Measurements from ENCODE around the gene RNLS.
"Not testable (repeated sequence)": the region's sequence is repeated elsewhere in the genome, so short reads cannot be mapped to it uniquely, and the experiment has no call there.

The RNLS gene

DNA sequence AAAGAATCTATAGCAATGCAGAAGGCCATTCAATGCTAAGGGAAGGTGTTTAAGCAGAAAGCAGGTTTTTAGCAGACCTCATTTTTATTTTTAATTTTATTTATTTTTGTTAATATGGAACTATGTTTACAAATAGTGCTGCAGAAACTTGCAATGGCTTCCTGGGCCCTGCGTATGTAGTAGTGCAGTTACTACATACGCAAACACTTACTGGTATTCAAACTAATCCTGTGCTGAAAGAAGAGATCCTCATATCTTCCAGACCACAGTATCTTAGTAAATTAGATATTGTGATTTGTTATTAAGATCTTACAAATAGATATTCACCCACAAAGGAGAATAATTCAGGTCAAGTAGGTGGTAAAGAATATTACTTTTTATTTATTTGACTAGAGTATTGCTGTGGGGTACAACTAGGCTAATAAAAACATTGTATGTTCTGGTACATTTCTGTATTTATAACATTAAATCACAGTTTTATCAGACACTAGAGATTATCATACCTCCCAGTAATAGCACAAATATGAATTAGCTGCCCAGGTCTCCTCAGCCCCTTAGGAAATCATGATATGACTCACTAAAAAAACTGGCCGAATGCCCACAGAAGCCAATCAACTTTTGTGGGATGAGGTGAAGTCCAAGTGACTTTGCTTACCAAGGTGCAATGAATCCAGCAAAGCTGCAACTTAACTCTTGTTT, 57.6 kb downstream of the RNLS start:
- DNase-seq (ENCODE audit: extremely low read depth in 1 of 2, low read depth in 1 of 2): no peak

DNA sequence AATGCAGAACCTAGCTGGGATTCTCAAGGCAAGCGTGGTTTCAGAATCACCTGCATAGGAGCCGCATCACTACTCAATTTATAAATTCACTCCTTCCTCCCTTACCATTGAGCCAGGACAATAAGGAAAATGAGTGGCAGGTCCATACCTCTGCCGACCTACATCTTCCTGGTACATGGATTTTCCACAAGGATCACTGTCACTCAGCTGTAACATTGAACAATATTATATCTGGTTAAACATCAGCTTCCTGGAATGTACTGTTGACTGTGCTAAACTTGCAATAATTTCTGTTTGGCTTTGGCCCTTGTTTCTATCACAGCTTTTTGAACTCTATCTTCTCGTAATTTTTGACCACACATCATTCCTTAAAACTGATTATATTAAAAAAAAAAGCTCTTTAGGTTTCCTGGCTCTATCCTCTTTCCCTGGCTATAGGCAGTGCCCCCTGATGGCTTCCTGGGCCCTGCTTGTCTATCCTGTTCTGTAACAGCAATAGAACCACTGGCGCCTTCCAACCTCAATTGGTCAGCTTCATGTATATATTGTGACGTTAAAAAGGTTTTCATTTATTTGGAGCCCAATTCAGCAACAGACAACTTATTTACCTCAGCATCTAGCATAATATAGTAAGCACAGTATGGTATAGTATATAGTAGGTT, 59.2 kb downstream of the RNLS start:
- no peak for DNase-seq (ENCODE audit: extremely low read depth in 1 of 2, low read depth in 1 of 2)

DNA sequence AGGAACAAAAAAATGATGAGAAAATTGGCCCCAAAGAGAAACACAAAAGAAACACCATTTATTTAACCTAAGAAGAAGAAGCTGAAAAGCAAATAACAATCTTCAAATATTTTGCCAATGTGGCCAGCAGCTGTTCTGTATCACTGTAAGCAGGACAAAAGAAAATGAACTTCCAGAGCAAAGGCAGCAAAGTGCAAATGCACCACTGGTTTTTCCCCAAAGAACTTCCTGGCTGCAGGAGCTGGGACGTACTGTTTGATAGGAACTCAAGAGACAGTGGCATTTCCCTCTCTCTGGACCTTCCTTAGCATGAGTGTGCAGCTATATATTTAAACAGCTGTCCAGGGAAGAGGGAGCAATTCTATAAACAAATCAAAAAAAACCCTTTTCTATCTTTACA, 60.4 kb downstream of the RNLS start:
- no peak for DNase-seq (ENCODE audit: extremely low read depth in 1 of 2, low read depth in 1 of 2)

DNA sequence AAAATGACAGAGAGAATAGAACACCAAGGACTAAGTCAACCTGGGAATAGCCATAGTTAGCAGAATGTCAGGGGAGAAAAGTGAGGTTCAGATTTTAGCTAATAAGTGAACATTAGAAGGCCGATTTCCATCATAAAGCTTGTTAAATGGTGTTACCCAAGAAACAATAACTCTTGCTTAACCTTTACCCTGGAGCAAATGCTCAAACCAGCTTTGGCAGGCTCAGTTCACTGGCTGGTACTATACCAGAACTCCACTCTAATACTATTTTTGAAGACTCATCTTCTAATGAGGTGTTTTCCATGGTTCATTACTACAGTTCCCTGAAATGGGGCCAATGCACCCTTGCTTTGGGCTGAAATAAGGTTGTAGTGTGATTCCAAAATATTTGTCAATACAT, 61.3 kb downstream of the RNLS start:
- DNase-seq (ENCODE audit: extremely low read depth in 1 of 2, low read depth in 1 of 2): no peak

DNA sequence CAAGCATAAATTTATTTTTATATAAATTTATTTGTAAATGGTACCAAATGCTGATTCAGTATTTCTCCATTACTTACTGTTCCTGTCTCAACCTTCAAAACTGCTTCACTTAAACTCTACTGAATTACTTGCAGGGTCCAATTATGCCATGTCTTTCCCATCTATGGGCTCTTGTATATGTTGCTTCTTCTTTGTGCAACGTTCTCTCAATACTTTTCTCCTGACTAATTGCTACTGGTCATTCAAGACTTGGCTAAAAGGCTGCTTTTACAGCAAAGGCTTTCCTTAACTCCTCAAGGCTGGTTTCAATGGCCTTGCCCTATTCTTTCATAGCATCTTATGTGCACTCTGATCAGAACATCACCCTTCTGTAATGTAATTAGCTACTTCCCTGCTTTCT, 67.9 kb downstream of the RNLS start:
- no peak for DNase-seq (ENCODE audit: extremely low read depth in 1 of 2, low read depth in 1 of 2)

DNA sequence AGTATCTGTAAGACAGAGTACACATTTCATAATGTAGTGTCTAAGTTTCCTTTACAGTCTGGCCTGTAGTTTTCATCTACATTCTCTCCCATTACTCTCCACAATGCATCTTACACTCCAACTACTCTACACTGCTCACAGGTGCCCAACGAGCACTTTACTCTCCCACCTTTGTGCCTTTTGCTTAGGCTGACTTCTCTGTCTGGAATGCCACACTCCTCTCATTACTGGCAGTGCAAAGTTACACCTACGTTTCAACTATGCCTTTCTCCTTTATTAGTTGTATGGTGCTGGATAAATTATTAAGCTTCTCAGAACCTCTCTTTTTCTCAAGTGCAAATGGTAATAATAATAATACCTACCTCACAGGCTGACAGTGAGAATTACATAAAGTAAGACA, 70.5 kb downstream of the RNLS start:
- DNase-seq (ENCODE audit: extremely low read depth in 1 of 2, low read depth in 1 of 2): no peak

DNA sequence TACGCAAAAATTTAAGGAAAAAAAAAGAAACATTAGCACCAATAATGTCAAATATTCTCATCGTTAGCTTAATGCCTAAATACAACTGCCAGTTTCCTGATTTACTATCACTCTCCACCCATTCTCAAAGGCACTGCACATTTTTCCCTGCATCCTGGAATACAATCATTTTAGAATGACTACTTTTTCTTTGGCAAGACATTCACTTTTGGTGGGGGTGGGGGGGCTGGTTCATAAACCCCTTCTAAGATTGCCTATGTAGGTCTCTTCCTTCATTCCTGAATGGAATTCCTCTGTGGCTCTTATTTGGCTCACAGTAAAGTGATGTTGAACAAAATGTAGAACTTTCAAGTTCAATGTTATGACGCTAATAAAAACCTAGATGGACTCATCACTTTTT, 74.3 kb downstream of the RNLS start:
- no peak for DNase-seq (ENCODE audit: extremely low read depth in 1 of 2, low read depth in 1 of 2)

DNA sequence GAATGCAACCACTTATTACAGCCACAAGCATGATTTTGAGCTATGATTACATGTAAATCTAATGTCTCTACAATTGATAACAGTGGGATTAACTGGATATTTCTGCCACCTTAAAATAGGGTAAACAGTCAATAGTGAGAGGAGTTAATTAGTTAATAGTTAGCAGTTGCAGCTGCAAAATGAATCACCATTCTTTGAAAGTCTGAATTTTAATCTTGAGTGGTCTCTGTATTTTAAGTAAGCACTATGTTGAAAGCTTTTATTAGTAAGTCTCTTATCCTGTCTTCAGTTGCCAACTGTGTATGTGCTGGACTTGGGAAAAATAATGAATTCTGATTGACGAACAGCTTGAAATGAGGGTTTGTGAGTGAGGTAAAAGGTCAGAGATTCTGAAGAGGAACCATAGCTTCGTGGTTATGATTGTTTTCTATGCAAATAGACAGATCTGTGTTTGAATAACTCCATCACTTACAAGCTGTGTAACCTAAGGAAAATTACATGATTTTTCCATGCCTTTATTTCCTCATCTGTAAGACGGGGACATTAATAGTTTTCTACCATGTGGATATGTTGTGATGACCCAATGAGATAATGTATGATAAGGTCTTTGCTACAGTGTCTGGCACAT, 75.2 kb downstream of the RNLS start:
- no peak for DNase-seq (ENCODE audit: extremely low read depth in 1 of 2, low read depth in 1 of 2)

DNA sequence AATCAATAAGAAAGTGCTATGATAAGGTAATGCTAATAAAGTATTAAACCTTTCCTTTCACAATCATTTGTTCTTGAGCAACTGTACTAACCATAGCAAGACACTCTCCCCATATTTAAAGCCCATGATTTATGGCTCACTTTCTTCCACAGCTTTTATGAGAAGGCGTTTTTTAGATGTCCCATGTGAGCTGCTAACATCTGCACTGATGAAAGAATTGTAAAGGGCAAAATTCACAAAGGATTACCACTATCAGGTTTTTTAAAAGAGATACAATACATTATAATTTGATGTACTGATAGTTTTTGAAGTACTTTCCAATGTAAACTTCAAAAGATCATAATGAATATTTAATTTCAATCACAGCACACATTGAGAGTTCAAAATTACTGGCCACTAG, 75.7 kb downstream of the RNLS start:
- DNase-seq (ENCODE audit: extremely low read depth in 1 of 2, low read depth in 1 of 2): no peak

DNA sequence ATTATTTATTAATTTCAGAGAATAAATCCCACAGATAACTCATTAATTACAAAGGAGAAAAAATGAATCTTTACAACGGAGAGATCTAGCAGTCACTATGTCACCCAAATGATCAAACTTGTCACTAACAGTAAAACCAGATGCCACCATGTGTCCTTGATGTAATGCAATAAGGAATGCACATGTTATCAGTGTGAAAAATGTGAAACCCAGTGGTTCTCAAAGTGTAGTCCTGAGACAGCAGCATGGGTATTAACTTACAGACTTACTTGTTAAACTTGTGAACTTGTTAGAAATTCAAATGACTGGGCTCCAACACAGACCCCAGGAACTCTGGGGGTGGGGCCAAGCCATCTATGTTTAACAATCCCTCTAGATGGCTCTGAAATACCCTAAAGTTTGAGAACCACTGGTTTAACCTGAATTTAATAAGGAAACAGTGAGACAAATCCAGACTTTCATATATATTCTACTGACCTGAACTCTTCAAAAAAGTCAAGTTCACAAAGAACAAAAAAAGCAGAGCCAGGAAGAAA, 77.4 kb downstream of the RNLS start:
- DNase-seq (ENCODE audit: extremely low read depth in 1 of 2, low read depth in 1 of 2): no peak

DNA sequence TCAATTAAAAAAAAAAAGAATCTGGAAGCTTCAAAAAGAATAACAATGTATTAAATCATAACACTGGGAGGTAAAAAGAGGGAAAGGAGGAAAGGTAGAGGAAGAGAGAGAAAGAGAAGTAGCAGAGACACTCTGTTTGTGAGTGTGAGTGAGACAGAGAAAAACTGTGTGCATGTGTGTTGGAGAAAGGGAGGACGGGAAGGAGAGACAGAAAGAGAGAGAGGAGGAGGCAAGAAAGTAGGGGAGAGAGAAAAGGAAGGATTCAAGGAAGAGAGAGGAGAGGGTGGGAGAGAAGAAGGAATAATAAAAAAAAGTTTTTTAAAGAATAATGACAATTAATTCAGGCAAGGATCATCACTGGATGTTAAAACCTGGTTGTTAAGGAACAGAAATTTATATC, 77.9 kb downstream of the RNLS start:
- no peak for DNase-seq (ENCODE audit: extremely low read depth in 1 of 2, low read depth in 1 of 2)

DNA sequence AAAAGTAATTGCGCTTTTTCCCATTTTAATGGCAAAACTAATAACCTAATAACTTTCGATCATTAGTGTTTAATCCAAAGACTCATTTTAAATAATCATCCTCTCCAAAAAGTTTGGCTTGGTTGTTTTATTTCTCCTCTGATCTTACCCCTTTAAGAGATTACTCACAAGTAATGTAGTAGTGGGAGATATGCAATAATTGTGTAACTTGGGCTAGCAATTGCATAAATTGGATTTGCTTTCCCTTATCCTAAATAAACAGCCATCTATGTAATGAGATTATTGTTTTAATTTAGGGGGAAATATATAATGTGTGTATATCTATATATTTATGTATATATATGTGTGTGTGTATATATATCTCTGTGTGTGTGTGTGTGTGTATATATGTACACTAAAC, 82.5 kb downstream of the RNLS start:
- no peak for DNase-seq (ENCODE audit: extremely low read depth in 1 of 2, low read depth in 1 of 2)

DNA sequence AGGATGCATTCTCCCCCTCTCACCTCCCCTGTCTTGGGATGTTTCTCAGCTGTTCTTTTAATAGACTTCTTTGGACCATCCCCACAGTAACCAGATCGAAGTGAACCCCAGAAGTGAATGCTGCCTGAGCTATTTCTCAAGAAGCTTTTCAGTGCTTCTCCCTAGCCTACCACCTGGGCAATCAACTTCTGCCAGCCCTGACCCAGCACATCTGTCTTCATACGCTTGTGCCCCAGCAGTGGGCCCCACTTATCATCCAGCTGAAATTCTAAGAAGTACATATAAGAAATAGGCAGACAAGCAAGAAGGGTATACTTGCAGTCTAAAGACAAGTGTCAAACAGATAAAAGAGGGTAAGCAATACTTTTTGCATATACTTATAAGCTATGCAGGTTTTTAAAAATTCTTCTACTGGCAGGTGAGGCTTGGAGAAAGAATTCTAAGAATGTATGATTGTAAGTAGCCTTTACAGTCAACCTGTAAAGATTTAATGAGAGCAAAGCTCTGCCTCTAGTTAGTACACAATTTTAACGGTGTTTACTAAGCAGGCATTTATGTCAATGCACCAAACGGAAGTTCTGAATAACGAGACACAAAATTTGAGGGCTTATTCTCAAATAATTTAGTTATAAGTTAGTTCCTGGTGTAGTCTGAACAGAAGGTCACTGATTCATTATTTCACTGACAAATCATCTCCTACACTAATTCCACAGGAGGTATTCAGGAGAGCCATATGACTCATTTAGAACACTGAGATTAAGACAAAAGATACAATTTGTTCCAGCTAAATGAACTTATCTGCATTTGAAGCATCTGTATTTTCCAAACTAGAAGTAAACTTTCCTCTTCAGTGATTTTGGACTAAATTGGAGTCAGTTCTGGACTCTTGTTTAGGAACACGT, 83.3 kb downstream of the RNLS start:
- no peak for DNase-seq (ENCODE audit: extremely low read depth in 1 of 2, low read depth in 1 of 2)

DNA sequence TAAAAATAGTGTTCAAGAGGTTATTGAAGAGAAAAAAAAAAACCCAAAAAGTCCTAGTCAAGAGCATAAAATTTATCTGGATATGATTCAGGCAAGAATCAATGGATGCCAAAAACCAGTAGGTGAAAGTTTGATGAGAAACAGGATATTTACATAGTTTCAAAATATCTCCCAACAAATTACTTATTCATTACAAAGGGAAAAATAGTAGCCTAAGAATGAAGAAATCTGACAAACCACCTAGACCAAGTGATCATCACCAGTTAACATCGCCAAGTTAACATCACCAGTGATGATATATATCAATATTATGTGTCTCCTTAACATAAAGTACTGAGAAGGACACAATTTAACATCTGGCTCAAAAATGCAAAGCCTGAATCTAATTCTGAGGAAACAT, 85.2 kb downstream of the RNLS start:
- DNase-seq (ENCODE audit: extremely low read depth in 1 of 2, low read depth in 1 of 2): no peak

DNA sequence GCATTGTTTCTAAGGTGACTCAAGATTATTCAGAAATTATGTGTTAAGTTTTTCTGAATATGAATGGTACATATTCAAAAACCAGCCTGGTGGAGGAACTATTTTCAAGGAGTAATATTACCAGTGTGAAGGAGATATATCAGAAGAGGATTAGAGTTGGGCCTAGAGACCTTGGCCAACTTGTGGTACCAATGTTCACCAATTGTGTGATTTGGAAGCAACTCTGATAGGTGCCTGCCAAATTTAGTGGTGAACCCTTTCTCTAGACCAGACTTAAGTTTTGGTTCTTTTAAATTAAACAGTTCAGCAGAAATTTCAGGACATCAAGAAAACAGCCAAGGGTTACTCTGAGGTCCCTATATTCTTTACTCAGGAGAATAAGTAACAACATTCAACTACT, 88.6 kb downstream of the RNLS start:
- DNase-seq (ENCODE audit: extremely low read depth in 1 of 2, low read depth in 1 of 2): no peak

DNA sequence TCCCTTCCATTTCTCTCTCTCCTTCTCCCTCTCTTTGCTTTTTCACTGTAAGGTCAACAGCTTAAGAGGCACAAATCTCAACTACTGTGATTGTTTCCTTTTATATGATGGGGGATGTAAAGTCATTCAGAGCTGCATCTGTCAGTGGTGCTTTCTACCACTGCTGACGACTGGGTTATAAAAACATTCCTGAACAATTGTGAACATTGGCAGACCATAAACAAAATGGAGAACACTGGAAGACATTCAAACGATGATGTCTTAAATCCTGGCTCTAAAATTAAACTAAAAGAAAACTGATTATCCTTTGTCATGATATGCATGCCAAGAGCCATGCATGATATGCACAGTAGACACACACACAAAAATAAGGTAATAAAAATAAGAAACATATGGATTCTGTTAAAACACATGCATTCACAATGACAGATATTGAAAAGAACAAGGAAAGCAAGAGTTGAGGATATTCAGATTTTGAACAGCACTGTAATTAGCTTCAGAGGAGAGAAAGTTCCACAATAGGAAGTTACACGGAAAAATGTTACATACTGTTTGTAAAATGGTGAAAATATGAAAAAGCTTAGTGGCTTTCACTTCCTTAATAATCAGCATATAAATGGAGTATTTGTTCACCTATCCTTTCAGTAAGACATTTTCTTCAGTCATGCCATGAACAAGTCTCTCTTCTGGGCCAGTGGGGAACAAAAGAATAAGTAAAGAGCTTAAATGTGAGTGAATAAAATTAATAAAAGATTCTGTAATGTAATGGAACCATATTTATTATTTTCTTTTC, 89.2 kb downstream of the RNLS start:
- DNase-seq (ENCODE audit: extremely low read depth in 1 of 2, low read depth in 1 of 2): no peak

DNA sequence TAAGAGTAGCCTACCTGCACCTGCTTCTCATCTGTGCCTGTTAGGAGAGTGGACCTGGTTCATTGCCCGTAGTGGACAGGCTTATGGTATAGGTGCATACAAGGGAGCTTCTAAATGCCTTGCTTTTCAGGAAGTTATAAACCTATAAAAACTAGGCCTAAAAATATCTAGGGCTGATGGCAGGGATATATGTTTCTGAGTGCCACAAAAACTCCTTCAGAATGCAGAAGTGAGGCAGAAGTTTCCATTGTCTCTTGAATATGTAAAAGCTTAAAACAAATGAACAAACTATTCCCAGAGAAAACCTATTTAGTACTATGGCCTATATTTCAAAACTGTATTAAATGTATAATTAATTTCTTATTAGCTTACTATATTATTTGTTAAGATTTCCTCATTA, 91.8 kb downstream of the RNLS start:
- no peak for DNase-seq (ENCODE audit: extremely low read depth in 1 of 2, low read depth in 1 of 2)

DNA sequence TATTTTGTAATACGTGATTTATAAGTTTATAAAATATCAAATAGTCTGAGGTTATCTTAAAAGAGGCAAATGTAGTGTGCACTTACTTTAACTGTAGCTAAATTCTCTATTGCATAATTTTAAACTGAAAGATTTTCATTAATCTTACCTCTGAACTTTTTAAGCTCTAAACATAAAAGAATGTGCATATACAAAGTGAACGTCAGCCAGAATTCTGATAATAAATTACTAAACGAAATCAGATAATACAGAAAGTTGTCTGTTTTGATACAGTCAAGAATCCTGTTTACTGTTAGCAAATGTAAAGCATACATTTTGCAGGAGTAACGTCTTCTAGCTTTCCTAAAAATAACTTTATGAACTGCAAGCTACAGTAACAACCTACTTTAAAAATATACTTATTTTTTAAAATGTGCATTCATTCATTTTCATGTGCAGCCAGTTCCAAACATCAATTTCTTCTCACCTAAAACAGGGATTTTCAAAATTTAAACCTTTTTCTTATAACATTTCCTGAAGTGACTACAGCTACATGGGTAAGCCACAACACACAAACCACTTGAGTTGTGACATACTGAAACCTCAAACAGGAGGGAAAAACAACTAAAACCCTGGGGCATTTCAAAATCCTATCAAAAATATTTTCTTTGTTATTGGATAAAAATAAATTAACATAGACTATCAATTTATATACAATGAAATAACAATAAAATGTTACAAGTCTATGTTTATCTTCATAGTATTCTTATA, 92.7 kb downstream of the RNLS start:
- DNase-seq (ENCODE audit: extremely low read depth in 1 of 2, low read depth in 1 of 2): no peak

DNA sequence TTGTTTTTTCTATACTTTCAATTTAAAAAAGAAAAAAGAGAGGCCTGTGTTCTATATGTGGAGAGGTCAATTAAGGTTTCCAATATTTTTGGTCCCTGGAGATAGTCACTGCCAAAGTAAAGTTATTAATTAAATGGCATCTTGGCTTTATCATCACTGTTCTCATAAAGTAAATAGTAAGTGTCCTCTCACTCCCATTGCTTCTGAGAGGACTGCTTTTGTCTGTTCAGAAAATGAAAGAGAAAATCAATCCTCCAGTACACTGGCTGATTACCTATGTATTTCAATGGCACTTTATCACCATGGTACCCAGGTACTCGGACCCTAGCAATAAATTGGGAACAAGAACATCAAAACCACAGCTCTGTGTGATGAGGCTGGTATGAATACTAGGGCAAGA, 94.0 kb downstream of the RNLS start:
- no peak for DNase-seq (ENCODE audit: extremely low read depth in 1 of 2, low read depth in 1 of 2)

DNA sequence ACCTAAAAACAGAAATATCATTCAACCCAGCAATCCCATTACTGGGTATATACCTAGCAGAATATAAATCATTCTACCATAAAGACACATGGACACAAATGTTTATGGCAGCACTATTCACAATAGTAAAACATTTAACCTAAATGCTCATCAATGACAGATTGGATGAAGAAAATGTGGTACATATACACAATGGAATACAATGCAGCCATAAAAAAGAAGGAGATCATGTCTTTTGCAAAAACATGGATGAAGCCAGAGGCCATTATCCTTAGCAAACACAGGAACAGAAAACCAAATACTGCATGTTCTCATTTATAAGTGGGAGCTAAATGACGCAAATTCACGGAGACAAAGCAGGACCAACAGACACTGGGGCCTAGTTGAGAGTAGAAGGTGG, 96.3 kb downstream of the RNLS start:
- DNase-seq (ENCODE audit: extremely low read depth in 1 of 2, low read depth in 1 of 2): not testable (repeated sequence)

All from activated CD8-positive, alpha-beta memory T cell treated with anti-CD3 and anti-CD28 coated beads for 1 hour (primary cell).